Measurements from ENCODE around the gene ROR2.
"Not testable (repeated sequence)": the region's sequence is repeated elsewhere in the genome, so short reads cannot be mapped to it uniquely, and the experiment has no call there.

Gene ROR2

DNA sequence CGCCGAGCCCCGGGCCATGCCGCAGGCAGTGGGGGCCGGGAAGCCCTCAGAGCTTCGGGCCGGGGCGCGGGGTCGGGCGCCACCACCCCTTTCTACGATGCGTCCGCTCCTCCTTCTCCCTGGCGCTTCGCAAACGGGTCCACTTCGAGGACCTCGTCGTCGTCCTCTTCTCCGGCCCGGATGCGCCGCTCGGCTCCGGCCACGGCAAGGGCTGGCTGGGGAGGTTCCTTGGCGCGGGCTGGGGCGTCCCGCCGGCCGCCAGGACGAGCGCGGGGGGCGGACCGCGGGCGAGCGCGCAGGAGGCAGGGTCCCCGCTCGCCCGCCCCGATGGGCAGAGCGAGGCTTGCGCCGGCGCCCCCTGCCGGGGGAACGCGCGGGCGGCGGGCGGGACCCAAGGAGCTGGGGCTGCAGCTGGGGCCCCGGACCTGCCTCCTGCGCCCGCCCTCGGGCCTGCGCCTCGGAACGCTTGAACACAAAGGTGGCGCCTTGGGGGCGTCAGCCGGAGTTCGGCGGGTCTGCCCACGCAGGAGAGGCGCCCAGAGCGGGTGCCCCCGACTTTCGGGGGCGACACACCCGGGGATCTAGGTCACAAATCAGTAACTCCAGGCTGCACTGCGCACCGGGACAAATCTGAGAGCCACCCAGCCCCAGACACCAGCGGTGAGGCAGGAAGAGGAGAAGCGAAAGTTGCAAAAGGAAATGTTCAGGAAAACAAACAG lies at the start of gene ROR2:
Gene ROR2 (minus strand): TSS at position 283 of the 719 bp plus-strand sequence.
- DNase-seq (ENCODE audit: low read depth in 2 of 2), result no peak

DNA sequence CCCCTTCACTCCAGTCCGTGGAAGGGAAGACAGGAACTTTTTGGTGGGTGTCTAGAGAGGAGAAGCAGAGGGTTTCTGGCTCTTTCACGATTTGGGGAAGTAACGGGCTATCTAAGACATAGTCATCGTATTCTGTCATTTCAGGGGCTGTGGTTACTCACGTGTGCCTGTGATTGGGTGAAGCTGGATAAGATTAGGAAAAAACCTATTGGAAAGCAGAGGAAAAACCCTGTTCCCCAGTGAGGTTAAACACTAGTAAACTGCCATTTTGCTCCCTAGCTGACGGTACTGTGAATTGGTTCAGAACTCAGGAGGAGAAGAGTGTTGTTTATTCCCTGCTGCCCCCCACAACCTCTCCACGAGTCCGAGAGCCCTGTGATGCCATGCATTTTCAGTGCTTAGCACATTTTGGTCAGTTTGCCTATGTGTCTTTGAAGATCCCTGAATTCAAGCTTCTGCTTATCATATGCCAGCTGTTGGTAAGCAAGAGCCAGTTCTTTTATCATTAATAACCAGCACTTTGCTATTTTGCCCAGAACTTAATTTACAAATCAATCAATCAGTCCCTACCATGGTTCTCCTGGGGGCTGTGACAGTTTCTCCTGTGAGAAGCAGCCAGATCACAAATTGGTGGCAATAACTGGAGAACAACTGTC lies 45.1 kb upstream of the ROR2 start:
- no peak for DNase-seq (ENCODE audit: low read depth in 2 of 2)

GRCh38 chr9:91994422-91994821 lies 44.4 kb upstream of the ROR2 start:
- DNase-seq (ENCODE audit: low read depth in 2 of 2), result no peak

- no peak for DNase-seq (ENCODE audit: low read depth in 2 of 2)
Measured at GRCh38 chr9:91992461-91993041, 42.5 kb upstream of the ROR2 start.

DNA sequence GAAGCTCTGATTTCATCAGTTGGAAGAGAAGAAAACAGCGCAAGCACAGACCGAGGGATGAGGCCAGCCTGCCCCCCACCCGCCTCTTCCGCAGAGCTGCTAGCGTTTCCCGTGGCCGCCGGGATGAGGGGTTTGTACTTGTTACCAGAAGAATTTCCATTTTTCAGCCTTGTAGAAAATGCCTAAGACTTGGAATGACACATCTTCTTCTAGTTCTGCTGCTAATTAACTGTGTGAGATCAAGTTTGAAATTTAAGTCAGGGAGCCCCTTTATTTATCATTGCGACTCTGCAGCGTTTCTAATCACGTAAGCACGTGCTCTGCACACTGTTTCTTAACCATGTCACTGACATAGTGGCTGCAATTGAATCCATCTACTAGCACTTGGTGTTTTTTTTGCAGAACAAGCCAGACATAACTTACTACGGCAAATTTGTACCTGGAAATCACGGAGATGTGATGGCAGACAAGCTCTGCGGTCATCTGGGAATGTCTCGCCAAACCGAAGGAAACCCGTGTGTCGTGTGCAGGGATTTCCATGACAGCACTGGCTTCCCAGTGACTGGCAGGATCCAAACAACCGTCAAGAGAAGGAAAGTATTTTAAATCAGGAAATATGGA lies 41.8 kb upstream of the ROR2 start:
- DNase-seq (ENCODE audit: low read depth in 2 of 2), result no peak

GRCh38 chr9:91986248-91986647 lies 36.2 kb upstream of the ROR2 start:
- DNase-seq (ENCODE audit: low read depth in 2 of 2), result no peak

DNA sequence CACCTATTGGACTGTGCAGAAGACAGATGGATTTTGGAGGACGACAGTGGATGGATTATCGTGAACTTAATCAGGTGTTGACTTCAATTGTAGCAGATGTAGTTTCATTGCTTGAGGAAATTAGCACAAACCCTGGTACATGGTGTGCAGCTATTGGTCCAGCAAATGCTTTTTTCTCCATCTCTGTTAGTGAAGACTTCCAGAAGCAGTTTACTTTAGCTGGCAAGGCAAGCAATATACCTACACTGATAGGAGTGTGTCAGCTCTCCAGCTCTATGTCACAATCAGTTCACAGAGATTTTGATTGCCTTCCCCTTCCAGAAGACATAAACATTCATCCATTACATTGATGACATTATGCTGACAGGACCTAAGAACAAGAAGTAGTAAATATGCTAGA lies 35.7 kb upstream of the ROR2 start:
- DNase-seq (ENCODE audit: low read depth in 2 of 2), result no peak

- DNase-seq (ENCODE audit: low read depth in 2 of 2), result no peak
Measured at GRCh38 chr9:91978740-91979414, 28.8 kb upstream of the ROR2 start.

DNA sequence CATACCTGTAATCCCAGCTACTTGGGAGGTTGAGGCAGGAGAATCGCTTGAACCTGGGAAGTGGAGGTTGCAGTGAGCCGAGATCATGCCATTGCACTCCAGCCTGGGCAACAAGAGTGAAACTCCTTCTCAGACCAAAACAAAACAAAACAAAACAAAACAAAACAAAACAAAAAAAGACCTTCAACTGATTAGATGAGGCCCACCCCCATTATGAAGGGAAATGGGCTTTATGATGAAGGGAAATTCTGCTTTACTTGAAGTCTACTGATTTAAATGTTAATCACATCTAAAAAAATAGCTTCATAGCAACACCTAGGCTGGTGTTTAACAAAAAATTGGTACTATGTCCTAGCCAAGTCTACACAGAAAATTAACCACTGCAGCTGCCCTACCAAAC lies 25.2 kb upstream of the ROR2 start:
- not testable (repeated sequence) for DNase-seq (ENCODE audit: low read depth in 2 of 2)

DNA sequence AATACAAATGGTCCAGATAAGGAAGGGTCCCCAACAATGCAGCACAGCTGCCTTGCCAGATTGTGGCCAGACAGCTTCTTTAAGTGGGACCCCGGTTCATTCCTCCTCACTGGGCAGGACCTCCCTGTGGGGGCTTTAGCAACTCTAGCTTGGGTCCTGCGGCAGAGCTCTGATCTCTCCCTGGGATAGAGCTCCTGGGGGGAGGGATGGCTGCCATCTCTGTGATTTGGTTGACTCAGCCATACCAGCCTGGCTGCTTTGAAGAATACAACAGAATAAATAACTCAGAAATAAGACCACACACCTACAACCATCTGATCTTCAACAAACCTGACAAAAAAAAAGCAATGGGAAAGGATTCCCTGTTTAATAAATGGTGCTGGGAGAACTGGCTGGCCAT lies 22.7 kb upstream of the ROR2 start:
- no peak for DNase-seq (ENCODE audit: low read depth in 2 of 2)

- no peak for DNase-seq (ENCODE audit: low read depth in 2 of 2)
Measured at GRCh38 chr9:91972076-91972626, 22.1 kb upstream of the ROR2 start.

- no peak for DNase-seq (ENCODE audit: low read depth in 2 of 2)
Measured at GRCh38 chr9:91967259-91967658, 17.2 kb upstream of the ROR2 start.

GRCh38 chr9:91966503-91966902 lies 16.5 kb upstream of the ROR2 start:
- no peak for DNase-seq (ENCODE audit: low read depth in 2 of 2)

- DNase-seq (ENCODE audit: low read depth in 2 of 2), result no peak
Measured at GRCh38 chr9:91963711-91964240, 13.7 kb upstream of the ROR2 start.

GRCh38 chr9:91960367-91960766 lies 10.3 kb upstream of the ROR2 start:
- DNase-seq (ENCODE audit: low read depth in 2 of 2), result no peak

DNA sequence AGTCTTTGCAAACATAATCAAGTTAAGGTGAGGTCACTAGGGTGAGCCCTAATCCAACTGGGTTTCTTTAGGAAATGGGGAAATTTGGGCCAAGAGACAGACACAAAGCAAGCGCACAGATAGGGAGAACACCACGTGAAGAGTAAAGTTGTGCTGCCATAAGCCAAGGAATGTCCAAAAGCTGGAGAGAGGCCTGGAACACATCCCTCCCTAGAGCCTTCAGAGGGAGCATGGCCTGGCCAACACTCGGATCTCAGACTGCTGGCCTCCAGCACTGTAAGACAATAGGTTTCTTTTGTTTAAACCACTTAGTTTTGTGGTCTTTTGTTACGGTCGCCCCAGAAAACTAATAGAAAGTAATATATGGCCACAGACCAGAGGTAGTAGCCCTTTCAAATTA lies 8.1 kb upstream of the ROR2 start:
- no peak for DNase-seq (ENCODE audit: low read depth in 2 of 2)

GRCh38 chr9:91954841-91955471 lies 4.9 kb upstream of the ROR2 start:
- no peak for DNase-seq (ENCODE audit: low read depth in 2 of 2)

DNA sequence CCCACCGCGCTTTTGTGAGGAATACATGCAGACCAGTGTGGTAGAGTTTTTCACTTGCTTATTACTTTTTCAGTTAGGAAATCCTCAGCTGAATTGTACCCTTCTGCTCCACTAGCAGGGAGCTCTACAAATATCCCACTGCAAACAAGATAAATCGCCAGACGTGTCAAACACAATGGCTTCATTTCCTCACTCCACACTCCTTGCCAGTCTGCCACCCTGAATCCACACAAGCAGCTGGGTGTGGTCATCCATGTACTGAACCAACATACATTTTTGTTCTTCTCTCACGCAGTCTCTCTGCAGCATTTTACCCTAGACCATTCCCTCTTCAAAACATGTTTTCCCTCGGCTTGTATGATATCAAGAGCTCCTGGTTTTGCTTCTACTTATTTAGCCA lies 3.7 kb upstream of the ROR2 start:
- no peak for DNase-seq (ENCODE audit: low read depth in 2 of 2)

- no peak for DNase-seq (ENCODE audit: low read depth in 2 of 2)
Measured at GRCh38 chr9:91951944-91952520, 2.0 kb upstream of the ROR2 start.

DNA sequence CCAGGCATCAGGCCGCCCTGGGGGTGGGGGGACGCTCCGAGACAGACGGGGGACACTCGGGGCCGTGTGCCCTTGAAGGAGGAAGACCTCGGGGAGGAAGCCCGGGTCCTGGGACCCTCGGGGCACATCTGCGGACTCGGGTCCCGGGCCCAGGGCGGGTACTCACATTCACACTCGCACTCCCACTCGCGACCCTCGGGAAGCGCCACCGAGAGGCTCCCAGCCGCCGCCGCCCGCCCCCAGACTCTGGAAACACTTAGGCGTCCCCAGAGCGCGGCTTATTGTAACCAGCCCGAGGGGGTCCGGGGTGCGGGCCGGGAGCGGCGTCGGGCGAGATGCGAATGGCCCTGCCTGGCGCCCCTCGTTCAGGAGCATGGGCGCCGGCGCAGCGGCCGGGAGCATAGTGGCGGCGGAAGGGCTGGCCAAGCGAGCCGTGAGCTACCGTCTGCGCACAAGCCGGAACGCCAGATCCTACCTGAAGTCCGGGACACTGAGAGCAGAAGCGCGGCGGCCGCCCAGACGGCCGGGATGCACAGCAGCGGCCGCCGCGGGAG lies 559 bp downstream of the ROR2 start:
- DNase-seq (ENCODE audit: low read depth in 2 of 2), result no peak

All from stimulated activated CD8-positive, alpha-beta memory T cell treated with anti-CD3 and anti-CD28 coated beads, Interleukin-7, amount 100 ng/mL, for 1 hour (primary cell).